ENCODE data around the gene MLLT3.

Gene MLLT3

DNA sequence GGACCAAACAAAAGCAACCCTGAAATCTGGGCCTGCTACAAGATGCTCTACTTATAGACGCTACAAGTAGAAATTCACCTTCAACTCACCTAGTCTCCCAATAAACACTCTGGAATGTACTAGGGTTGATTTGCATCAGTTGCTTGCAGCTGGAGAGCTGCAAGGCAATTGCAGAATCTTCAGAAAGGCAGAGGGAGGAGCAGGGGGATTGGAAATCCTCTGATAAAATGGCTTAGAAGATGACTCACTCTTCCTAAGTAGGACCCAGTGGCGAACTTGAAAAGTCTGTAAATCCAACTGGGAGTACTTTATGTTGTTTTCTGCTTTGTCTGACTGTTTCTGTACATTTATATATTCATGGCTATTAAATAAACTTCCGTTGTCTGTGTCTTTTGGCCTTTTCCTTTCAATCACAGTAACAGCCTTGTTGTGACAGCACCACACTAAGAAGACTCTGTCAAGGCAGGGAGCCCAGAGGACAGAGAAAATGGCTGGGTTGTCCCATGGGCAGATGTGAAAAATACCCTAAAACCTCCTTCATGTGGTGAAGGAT lies 14.7 kb upstream of the MLLT3 start:
- H3K27ac ChIP-seq, result no peak overlapping the region
- H3K27me3 ChIP-seq (ENCODE audit: insufficient read depth, low read depth, severe bottlenecking), result no peaks in the 10 kb centered on the region
- H3K4me3 ChIP-seq (ENCODE audit: low read depth, low read length), result no peak overlapping the region
- no peaks in the 10 kb centered on the region for H3K36me3 ChIP-seq
- H3K9me3 ChIP-seq (ENCODE audit: severe bottlenecking), result no peaks in the 10 kb centered on the region
- DNase-seq, result no peak
- TF ChIP-seq, protein P1, sequence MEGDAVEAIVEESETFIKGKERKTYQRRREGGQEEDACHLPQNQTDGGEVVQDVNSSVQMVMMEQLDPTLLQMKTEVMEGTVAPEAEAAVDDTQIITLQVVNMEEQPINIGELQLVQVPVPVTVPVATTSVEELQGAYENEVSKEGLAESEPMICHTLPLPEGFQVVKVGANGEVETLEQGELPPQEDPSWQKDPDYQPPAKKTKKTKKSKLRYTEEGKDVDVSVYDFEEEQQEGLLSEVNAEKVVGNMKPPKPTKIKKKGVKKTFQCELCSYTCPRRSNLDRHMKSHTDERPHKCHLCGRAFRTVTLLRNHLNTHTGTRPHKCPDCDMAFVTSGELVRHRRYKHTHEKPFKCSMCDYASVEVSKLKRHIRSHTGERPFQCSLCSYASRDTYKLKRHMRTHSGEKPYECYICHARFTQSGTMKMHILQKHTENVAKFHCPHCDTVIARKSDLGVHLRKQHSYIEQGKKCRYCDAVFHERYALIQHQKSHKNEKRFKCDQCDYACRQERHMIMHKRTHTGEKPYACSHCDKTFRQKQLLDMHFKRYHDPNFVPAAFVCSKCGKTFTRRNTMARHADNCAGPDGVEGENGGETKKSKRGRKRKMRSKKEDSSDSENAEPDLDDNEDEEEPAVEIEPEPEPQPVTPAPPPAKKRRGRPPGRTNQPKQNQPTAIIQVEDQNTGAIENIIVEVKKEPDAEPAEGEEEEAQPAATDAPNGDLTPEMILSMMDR (IDR thresholded peaks at IDR 0.05; ENCODE audit: low read depth, low read length), result no peak

GRCh38 chr9:20634895-20635294 lies 12.6 kb upstream of the MLLT3 start:
- no peaks in the 10 kb centered on the region for H3K36me3 ChIP-seq
- H3K9me3 ChIP-seq (ENCODE audit: severe bottlenecking), result no peaks in the 10 kb centered on the region
- H3K27me3 ChIP-seq (ENCODE audit: insufficient read depth, low read depth, severe bottlenecking), result no peaks in the 10 kb centered on the region
- H3K4me3 ChIP-seq (ENCODE audit: low read depth, low read length), result no peak overlapping the region
- no peak for DNase-seq
- H3K27ac ChIP-seq, result no peak overlapping the region
- TF ChIP-seq, protein P1 (IDR thresholded peaks at IDR 0.05; ENCODE audit: low read depth, low read length), result no peak

DNA sequence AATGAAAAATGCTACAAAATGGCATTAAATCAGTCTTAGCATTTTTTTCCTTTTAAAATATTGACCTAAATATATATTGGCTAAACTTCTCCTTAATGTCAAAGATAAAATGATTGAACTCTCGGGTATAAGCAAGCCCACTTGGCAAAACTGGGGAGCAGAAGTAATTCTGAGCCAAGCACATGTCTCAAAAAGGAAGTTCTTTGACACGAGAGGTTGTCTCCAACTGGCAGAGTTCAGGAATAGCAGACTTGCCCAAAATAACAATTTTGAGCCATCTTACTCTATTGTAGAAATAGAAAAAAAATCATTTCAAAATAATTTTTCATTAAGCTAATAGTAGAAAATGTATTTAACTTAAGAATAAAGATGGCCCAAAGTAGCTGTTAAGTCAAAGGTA lies 10.4 kb upstream of the MLLT3 start:
- DNase-seq, result no peak
- Histone ChIP-seq H3K36me3 (no peaks in the 10 kb centered on the region), H3K4me3 (ENCODE audit: low read depth, low read length) (no peak overlapping the region), H3K27me3 (ENCODE audit: insufficient read depth, low read depth, severe bottlenecking) (peaks cover 4% of the 10 kb centered on the region), H3K27ac (no peak overlapping the region), H3K9me3 (ENCODE audit: severe bottlenecking) (no peaks in the 10 kb centered on the region)
- TF ChIP-seq, protein P1 (IDR thresholded peaks at IDR 0.05; ENCODE audit: low read depth, low read length), result no peak

GRCh38 chr9:20630241-20630943 lies 8.1 kb upstream of the MLLT3 start:
- Histone ChIP-seq H3K9me3 (ENCODE audit: severe bottlenecking) (no peaks in the 10 kb centered on the region), H3K27me3 (ENCODE audit: insufficient read depth, low read depth, severe bottlenecking) (peaks cover 21% of the 10 kb centered on the region), H3K36me3 (no peaks in the 10 kb centered on the region), H3K27ac (no peak overlapping the region), H3K4me3 (ENCODE audit: low read depth, low read length) (no peak overlapping the region)
- no peak for DNase-seq
- TF ChIP-seq, protein P1 (IDR thresholded peaks at IDR 0.05; ENCODE audit: low read depth, low read length), result no peak

GRCh38 chr9:20625003-20625349 lies 2.7 kb upstream of the MLLT3 start:
- no peak for DNase-seq
- Histone ChIP-seq H3K27me3 (ENCODE audit: insufficient read depth, low read depth, severe bottlenecking) (peaks cover 61% of the 10 kb centered on the region), H3K27ac (no peak overlapping the region), H3K36me3 (no peaks in the 10 kb centered on the region), H3K4me3 (ENCODE audit: low read depth, low read length) (no peak overlapping the region), H3K9me3 (ENCODE audit: severe bottlenecking) (no peaks in the 10 kb centered on the region)
- TF ChIP-seq, protein P1 (IDR thresholded peaks at IDR 0.05; ENCODE audit: low read depth, low read length), result no peak

All from WERI-Rb-1 (cell line).